OCI-M1 (cell line): Measurements from ENCODE around the gene SLC22A7.

Source experiments
- DNase-seq: peaks from one replicate; lab custom pipeline; 2025; lab: John Stamatoyannopoulos, UW

The SLC22A7 gene, protein sequence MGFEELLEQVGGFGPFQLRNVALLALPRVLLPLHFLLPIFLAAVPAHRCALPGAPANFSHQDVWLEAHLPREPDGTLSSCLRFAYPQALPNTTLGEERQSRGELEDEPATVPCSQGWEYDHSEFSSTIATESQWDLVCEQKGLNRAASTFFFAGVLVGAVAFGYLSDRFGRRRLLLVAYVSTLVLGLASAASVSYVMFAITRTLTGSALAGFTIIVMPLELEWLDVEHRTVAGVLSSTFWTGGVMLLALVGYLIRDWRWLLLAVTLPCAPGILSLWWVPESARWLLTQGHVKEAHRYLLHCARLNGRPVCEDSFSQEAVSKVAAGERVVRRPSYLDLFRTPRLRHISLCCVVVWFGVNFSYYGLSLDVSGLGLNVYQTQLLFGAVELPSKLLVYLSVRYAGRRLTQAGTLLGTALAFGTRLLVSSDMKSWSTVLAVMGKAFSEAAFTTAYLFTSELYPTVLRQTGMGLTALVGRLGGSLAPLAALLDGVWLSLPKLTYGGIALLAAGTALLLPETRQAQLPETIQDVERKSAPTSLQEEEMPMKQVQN

GRCh38 chr6:43297644-43298564, at the start of gene SLC22A7:
Gene SLC22A7, plus strand, starts transcription at chr6:43298260. Its CDS starts 99 bp downstream, at chr6:43298359.
- DNase-seq: no peak

- DNase-seq: no peak
Observed at GRCh38 chr6:43248791-43249190, 49.3 kb upstream of the SLC22A7 start.

DNA sequence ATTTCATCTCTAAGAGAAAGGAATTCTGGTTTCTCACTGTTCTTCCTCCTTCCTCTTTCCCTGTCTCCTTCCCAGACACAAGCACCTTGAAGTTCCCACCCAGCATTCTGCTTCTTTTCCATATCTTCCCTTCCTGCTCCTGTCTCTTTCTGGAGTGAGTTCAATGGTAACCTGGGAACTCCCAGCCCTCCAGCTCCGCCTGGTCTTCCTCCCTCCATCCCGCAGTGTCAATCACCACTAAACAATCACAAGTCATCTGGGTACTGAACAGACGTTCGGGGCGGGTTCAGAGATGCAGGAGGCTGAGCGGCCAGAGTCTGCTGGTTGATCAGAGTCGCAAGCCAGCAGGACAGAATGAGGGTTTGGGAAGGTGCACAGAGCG, 47.1 kb upstream of the SLC22A7 start:
- no peak for DNase-seq

DNA sequence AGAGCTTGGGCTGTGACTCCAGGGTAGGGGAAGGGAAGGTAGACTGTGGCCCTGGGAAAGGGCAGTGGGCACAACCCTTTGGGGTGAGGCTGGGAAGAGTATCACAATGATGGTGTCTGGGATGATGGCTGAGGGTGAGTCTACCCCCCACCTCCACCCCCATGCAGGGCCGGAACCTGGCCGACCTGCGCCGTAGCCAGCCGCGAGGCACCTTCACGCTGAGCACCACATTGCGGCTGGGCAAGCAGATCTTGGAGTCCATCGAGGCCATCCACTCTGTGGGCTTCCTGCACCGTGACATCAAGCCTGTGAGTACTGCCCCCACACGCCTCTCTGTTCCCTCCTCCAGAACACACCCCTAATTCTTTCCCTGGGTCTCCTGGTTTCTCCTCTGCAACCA, 44.7 kb upstream of the SLC22A7 start:
- no peak for DNase-seq

- DNase-seq: no peak
Observed at GRCh38 chr6:43254138-43254817, 43.8 kb upstream of the SLC22A7 start.

- DNase-seq: no peak
Observed at GRCh38 chr6:43254846-43255245, 43.2 kb upstream of the SLC22A7 start.

GRCh38 chr6:43255408-43256054, 42.5 kb upstream of the SLC22A7 start:
- DNase-seq: no peak

- DNase-seq: no peak
Observed at GRCh38 chr6:43256670-43257366, 41.2 kb upstream of the SLC22A7 start.

GRCh38 chr6:43257367-43258145, 40.5 kb upstream of the SLC22A7 start:
- no peak for DNase-seq

DNA sequence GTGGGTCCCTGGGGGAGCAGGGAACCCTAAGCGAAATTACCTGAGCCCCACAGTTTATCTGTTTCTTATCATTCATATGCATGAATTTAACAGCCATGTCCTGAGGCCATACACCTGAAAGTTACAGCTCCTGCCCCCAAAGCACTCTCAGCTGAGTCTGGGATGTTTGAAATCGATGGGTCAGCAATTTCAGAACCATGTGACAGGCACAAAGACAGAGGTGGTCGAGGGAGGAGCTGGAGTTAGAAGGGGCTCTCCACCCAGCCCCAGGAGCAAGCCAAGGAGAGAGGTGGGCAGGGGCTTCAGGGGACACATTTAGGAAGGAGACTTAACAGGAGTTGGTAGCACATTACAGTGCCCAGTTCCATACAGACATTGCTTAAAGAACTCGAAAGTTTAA, 39.9 kb upstream of the SLC22A7 start:
- no peak for DNase-seq

DNA sequence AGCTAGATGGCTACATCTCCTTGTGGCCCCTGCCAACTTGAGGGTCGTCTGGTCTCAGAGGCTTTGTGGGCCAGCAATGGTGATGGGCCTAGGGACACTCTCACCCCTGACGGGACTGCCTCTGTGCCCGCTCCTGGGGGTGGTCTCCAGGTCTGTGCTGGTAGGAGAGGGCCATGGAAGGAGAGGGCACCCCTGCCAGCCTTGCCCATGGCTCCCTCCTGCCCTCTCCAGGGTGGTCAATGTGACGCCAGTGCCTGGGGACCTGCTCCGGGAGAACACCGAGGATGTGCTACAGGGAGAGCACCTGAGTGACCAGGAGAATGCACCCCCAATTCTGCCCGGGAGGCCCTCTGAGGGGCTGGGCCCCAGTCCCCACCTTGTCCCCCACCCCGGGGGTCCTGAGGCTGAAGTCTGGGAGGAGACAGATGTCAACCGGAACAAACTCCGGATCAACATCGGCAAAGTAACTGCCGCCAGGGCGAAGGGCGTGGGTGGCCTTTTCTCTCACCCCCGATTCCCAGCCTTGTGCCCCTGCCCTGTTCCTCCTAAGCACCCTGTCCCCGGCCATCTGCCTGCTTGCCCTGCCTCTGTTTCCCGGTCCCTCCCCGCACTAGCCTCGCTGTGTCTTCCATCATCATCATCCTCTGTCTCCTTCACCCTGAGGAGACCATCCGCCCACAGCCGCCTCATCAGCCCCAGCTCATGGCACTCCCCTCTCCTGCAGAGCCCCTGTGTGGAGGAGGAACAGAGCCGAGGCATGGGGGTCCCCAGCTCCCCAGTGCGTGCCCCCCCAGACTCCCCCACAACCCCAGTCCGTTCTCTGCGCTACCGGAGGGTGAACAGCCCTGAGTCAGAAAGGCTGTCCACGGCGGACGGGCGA, 39.0 kb upstream of the SLC22A7 start:
- no peak for DNase-seq

DNA sequence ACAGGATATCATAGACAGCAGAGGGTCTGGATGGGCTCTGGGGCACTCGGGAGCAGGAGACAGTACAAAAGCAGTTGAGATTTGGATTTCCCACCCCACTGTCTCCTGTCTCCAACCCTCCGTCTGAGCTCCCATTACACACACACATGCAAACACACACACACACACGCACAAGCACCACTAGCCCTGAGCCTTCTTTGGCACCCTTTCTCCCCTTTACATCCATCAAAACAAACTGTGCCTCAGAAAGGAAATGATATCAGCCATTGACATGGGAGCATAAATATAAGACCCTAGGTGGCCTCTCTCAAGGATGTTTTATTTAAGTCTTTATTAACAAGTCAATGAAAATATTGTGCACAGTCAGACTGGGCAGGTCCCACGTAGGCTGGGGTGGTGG, 37.3 kb upstream of the SLC22A7 start:
- no peak for DNase-seq

DNA sequence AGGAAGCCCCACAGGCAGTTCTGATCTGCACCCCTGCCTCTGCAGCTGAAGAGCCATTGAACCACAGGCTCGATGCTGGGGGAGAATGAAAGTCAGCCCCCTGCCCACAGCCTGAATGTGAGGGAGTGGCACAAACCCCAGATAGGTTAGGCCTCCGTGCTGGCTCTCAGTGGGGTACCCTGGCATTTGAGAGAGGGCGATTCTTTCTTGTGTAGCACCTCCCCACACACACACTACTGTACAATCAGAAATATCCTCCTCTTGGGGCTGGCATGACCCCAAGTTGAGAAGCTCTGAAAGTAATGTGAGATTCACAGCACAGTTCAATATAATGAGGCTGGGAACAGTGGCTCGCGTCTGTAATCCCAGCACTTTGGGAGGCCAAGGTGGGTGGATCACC, 36.9 kb upstream of the SLC22A7 start:
- DNase-seq: no peak

DNA sequence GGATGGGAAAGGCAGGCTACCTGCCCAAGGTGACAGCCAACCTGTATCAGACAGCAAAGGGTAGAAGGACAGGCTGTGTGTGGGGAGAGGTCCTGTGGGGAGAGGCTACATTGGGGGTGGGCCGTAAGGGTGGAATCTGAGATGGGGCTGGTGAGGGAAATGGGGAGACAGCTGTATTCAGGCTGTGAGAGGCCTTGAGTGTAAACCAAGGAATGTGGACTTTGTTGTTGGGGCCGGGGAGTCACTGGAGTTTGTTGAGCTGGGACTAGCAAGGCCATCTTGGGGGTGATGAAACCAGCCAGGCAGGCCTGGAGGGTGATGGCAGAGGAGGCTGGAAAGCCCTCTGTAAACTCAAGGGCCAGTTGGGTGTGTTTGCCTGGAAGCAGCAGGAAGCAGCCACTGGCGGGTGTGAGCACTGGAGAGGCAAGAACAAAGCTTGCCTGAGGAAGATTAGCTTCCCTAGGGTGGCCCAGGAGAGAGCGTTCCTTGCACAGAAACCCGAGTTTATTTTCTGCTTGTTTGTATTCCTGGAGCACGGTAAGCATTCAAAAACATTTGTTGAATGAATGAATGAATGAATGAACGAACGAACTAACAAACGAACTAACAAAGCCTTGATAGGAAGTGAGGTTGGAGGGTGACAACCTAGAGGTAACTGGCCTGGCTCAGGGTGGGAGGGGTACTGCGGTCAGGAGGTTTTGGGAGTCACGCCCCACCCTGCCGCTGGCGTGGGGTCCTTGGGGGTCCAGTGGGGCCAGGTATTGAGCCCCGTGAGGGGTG, 35.9 kb upstream of the SLC22A7 start:
- DNase-seq: no peak

- no peak for DNase-seq
Observed at GRCh38 chr6:43262780-43263313, 35.2 kb upstream of the SLC22A7 start.

DNA sequence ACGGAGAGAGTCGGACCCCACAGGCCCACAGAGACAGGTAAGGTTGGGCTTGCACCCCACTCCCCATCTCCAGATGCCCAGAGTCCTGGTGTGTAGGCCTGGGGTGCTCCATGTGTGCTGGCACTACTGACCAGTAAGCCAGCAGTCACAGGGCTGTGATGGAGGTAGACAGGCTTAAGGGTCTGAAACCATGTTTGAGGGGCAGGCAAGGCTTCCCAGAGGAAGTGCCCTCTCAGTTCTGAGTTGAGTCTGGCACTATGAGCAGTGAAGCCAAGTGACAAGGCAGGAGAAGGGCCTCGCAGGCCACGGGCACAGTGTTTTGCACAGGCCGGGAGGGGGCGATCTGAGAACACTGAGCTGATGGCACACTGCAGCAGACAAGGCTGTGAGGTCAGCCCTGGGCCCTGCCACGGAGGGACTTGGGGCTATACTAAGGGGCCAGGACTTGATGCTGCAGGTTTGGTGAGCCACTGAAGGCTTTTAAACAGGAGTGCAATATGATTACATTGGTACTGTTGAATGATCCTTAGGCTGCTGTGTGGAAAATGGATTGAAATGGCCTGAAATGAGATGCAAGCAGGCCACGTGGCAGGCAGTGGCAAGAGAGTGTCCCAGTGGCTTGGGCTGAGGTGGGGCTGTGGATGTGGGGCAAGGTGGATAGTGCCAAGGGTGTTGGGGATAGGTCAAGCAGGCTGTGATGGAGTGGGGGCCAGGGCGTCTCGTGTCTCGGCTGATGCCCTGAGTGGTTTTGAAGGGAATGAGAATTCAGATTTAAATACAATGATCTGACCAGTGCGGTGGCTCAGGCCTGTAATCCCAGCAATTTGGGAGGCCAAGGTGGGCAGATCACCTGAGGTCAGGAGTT, 34.5 kb upstream of the SLC22A7 start:
- peak; percentile 90 for DNase-seq

GRCh38 chr6:43264599-43265145, 33.4 kb upstream of the SLC22A7 start:
- DNase-seq: no peak
